Neural progenitor cell (in vitro differentiated cells): ENCODE data around the gene APEH. TPM values are rescaled to one million over a fixed set of nuclear protein-coding genes. Genes with fewer than 3 reads are reported as not detected.

ENCODE experiments used
- DNase-seq: peaks from one replicate; pipeline ENCODE4 v3.0.0-alpha.2; 2016; ENCODE audit warnings: low spot score
- H2AFZ ChIP-seq: fragments of 200-600 bp; sonication (generic); replicated peaks from 2 replicates; pipeline ENCODE4 v1.6.1; 2016; ENCODE audit warnings: antibody characterized with exemption
- H3F3A ChIP-seq: fragments of 200-600 bp; sonication (generic); 2 replicates; pipeline ENCODE4 v1.6.1; 2016; ENCODE audit warnings: antibody characterized with exemption, low read depth
- H3K27ac ChIP-seq: fragments of 200-600 bp; sonication (generic); 2 replicates; pipeline ENCODE4 v1.5.1; 2016; ENCODE audit warnings: mild to moderate bottlenecking
- H3K27me3 ChIP-seq: fragments of 200-600 bp; sonication (generic); 2 replicates; pipeline ENCODE4 v1.6.1; 2016; ENCODE audit warnings: mild to moderate bottlenecking, moderate library complexity
- H3K36me3 ChIP-seq: fragments of 200-600 bp; sonication (generic); 2 replicates; pipeline ENCODE4 v1.5.1; 2016
- H3K4me1 ChIP-seq: fragments of 200-600 bp; sonication (generic); 2 replicates; pipeline ENCODE4 v1.6.1; 2016; ENCODE audit warnings: mixed run types
- H3K4me2 ChIP-seq: fragments of 200-600 bp; sonication (generic); 2 replicates; pipeline ENCODE4 v1.6.1; 2016
- H3K4me3 ChIP-seq: fragments of 200-600 bp; sonication (generic); 2 replicates; pipeline ENCODE4 v1.5.1; 2016
- H3K79me2 ChIP-seq: fragments of 200-600 bp; sonication (generic); 2 replicates; pipeline ENCODE4 v1.6.1; 2016; ENCODE audit warnings: low read depth
- H3K9ac ChIP-seq: fragments of 200-600 bp; sonication (generic); 2 replicates; pipeline ENCODE4 v1.6.1; 2016
- H3K9me3 ChIP-seq: fragments of 200-600 bp; sonication (generic); 2 replicates; pipeline ENCODE4 v1.5.1; 2016; ENCODE audit warnings: low read depth
- H4K20me1 ChIP-seq: fragments of 200-600 bp; sonication (generic); 2 replicates; pipeline ENCODE4 v1.6.1; 2016; ENCODE audit warnings: low read depth
- H3K27ac Mint-ChIP-seq: 3 replicates; pipeline ENCODE4 v1.8.0; 2021; ENCODE audit warnings: mixed read lengths
- H3K27me3 Mint-ChIP-seq: 2 replicates; pipeline ENCODE4 v1.8.0; 2022; ENCODE audit warnings: low read depth, mild to moderate bottlenecking, inconsistent platforms, moderate library complexity, mixed read lengths; ENCODE audit not compliant: insufficient read depth
- H3K36me3 Mint-ChIP-seq: 3 replicates; pipeline ENCODE4 v1.8.0; 2021; ENCODE audit warnings: mixed read lengths
- H3K4me1 Mint-ChIP-seq: 3 replicates; pipeline ENCODE4 v1.8.0; 2021; ENCODE audit warnings: mixed read lengths
- H3K4me3 Mint-ChIP-seq: 3 replicates; pipeline ENCODE4 v1.8.0; 2021; ENCODE audit warnings: mild to moderate bottlenecking, moderate library complexity, mixed read lengths
- H3K9me3 Mint-ChIP-seq: 3 replicates; pipeline ENCODE4 v1.8.0; 2020; ENCODE audit warnings: mixed read lengths
- CTCF ChIP-seq: fragments of 200-600 bp; sonication (generic); IDR thresholded peaks from 2 replicates; pipeline ENCODE4 v1.5.1; 2017; ENCODE audit warnings: antibody characterized with exemption, mild to moderate bottlenecking
- EZH2 ChIP-seq: fragments of 200-600 bp; sonication (generic); IDR thresholded peaks from 2 replicates; pipeline ENCODE4 v1.6.1; 2017; ENCODE audit warnings: antibody characterized with exemption, mild to moderate bottlenecking, moderate library complexity
- EZH2phosphoT487 ChIP-seq: fragments of 200-600 bp; sonication (generic); IDR thresholded peaks from 2 replicates; pipeline ENCODE4 v1.6.1; 2017; ENCODE audit warnings: antibody characterized with exemption
- total RNA-seq: library from RNA; depleted of rRNA; stranded (reverse); fragments of >200 nt; gene quantifications from 2 replicates; pipeline ENCODE4 v1.2.3, GENCODE V29; 2015; ENCODE audit warnings: low replicate concordance

Gene APEH
- total RNA-seq, 1 donor from 2014 or later: 132 TPM

GRCh38 chr3:49659756-49660155 lies 14.4 kb upstream of the APEH start:
- H3K27me3 ChIP-seq: no peaks in the 10 kb centered on the region
- no peak overlapping the region for H3K4me2 ChIP-seq
- H3K9ac ChIP-seq: no peak overlapping the region
- H3K27ac Mint-ChIP-seq: no peak overlapping the region
- H3K36me3 Mint-ChIP-seq: no peaks in the 10 kb centered on the region
- H2AFZ ChIP-seq: no peak overlapping the region
- H3K4me3 Mint-ChIP-seq: no peak overlapping the region
- DNase-seq: no peak
- H3K27me3 Mint-ChIP-seq: peaks cover 2% of the 10 kb centered on the region
- no peaks in the 10 kb centered on the region for H3F3A ChIP-seq
- H3K79me2 ChIP-seq: no peaks in the 10 kb centered on the region
- H3K4me1 ChIP-seq: peaks cover 1% of the 10 kb centered on the region
- no peaks in the 10 kb centered on the region for H4K20me1 ChIP-seq
- H3K4me3 ChIP-seq: no peak overlapping the region
- H3K27ac ChIP-seq: no peak overlapping the region
- H3K36me3 ChIP-seq: no peaks in the 10 kb centered on the region
- H3K9me3 ChIP-seq: no peaks in the 10 kb centered on the region
- peaks cover 4% of the 10 kb centered on the region for H3K4me1 Mint-ChIP-seq
- no peaks in the 10 kb centered on the region for H3K9me3 Mint-ChIP-seq
- TF ChIP-seq EZH2phosphoT487: no peak
- no peak for TF ChIP-seq CTCF
- TF ChIP-seq EZH2: no peak

GRCh38 chr3:49661281-49661680 lies 12.9 kb upstream of the APEH start:
- no peaks in the 10 kb centered on the region for H3K79me2 ChIP-seq
- no peaks in the 10 kb centered on the region for H3K9me3 ChIP-seq
- no peak overlapping the region for H3K4me3 Mint-ChIP-seq
- H3K27me3 ChIP-seq: no peaks in the 10 kb centered on the region
- no peak for TF ChIP-seq EZH2
- no peak for TF ChIP-seq EZH2phosphoT487
- TF ChIP-seq CTCF: no peak
- no peak overlapping the region for H3K27ac Mint-ChIP-seq
- no peaks in the 10 kb centered on the region for H4K20me1 ChIP-seq
- no peak for DNase-seq
- no peaks in the 10 kb centered on the region for H3K9me3 Mint-ChIP-seq
- H3K4me1 Mint-ChIP-seq: peaks cover 9% of the 10 kb centered on the region
- H2AFZ ChIP-seq: no peak overlapping the region
- no peak overlapping the region for H3K27ac ChIP-seq
- H3K4me2 ChIP-seq: no peak overlapping the region
- peaks cover 3% of the 10 kb centered on the region for H3K27me3 Mint-ChIP-seq
- no peak overlapping the region for H3K4me3 ChIP-seq
- no peak overlapping the region for H3K9ac ChIP-seq
- no peaks in the 10 kb centered on the region for H3K36me3 ChIP-seq
- no peaks in the 10 kb centered on the region for H3F3A ChIP-seq
- H3K36me3 Mint-ChIP-seq: no peaks in the 10 kb centered on the region
- H3K4me1 ChIP-seq: peaks cover 4% of the 10 kb centered on the region

GRCh38 chr3:49662021-49662420 lies 12.1 kb upstream of the APEH start:
- Histone ChIP-seq H3F3A (no peaks in the 10 kb centered on the region), H2AFZ (no peak overlapping the region), H3K27ac (no peak overlapping the region), H3K4me1 (peaks cover 4% of the 10 kb centered on the region), H3K4me3 (no peak overlapping the region), H3K4me2 (no peak overlapping the region), H3K9me3 (no peaks in the 10 kb centered on the region), H3K79me2 (no peaks in the 10 kb centered on the region), H3K9ac (no peak overlapping the region), H4K20me1 (no peaks in the 10 kb centered on the region), H3K36me3 (no peaks in the 10 kb centered on the region), H3K27me3 (no peaks in the 10 kb centered on the region)
- Mint-ChIP-seq H3K9me3 (no peaks in the 10 kb centered on the region), H3K27ac (no peak overlapping the region), H3K4me3 (no peak overlapping the region), H3K36me3 (no peaks in the 10 kb centered on the region), H3K27me3 (peaks cover 3% of the 10 kb centered on the region), H3K4me1 (peaks cover 16% of the 10 kb centered on the region)
- no peak for TF ChIP-seq EZH2
- no peak for TF ChIP-seq EZH2phosphoT487
- no peak for TF ChIP-seq CTCF
- DNase-seq: no peak
